Measurements from ENCODE around the gene LCN15. TPM values are rescaled to one million over a fixed set of nuclear protein-coding genes. Genes with fewer than 3 reads are reported as not detected.
A peak's percentile ranks its signal among the peaks of the same experiment; 100 is the strongest.
"Not testable (repeated sequence)": the region's sequence is repeated elsewhere in the genome, so short reads cannot be mapped to it uniquely, and the experiment has no call there.

The LCN15 gene
- total and polyA plus RNA-seq, 2 of the 13 experiments (the other 11 are each of a cell fraction or from before 2014, with no cell fraction given), result 1.3 to 53.7 TPM

GRCh38 chr9:136788644-136789522 lies 24.6 kb upstream of the LCN15 start (continued):
- TF ChIP-seq ZNF609 (CRISPR knock-in tag; IDR thresholded peaks at IDR 0.05; ENCODE audit: borderline replicate concordance) (peak; percentile 84), IKZF4 (CRISPR knock-in tag; IDR thresholded peaks at IDR 0.05; ENCODE audit: borderline replicate concordance, low read depth, not compliant biosample characterization) (peak; percentile 72), ZNF263 (CRISPR knock-in tag; IDR thresholded peaks at IDR 0.05) (peak; percentile 77; the same call in 1 of the 2 replicates), ZNF547 (CRISPR knock-in tag; IDR thresholded peaks at IDR 0.05) (peak; percentile 78), HMG20B (CRISPR knock-in tag; conservative IDR thresholded peaks at IDR 0.05) (peak; percentile 27; the same call in 1 of the 2 replicates), SALL1 (CRISPR knock-in tag; IDR thresholded peaks at IDR 0.05) (peak; percentile 63), RXRB (CRISPR knock-in tag; IDR thresholded peaks at IDR 0.05; ENCODE audit: borderline replicate concordance) (peak; percentile 85), THAP7 (CRISPR knock-in tag; IDR thresholded peaks at IDR 0.05) (peak; percentile 30; the same call in 1 of the 2 replicates), ZHX2 (IDR thresholded peaks at IDR 0.05; ENCODE audit: low read depth) (peak; percentile 34; the same call in 1 of the 2 replicates), AKAP8 (CRISPR knock-in tag; IDR thresholded peaks at IDR 0.05) (peak; percentile 62; the same call in 1 of the 2 replicates), ARNTL (CRISPR knock-in tag; IDR thresholded peaks at IDR 0.05) (peak; percentile 74), MLX (CRISPR knock-in tag; IDR thresholded peaks at IDR 0.05) (peak; percentile 27), MEIS2 (CRISPR knock-in tag; IDR thresholded peaks at IDR 0.05) (0 out of 2 replicates have a peak, but pooled peaks have one; percentile 46), ZNF558 (CRISPR knock-in tag; IDR thresholded peaks at IDR 0.05; ENCODE audit: borderline replicate concordance) (0 out of 2 replicates have a peak, but pooled peaks have one; percentile 20)
- not testable (repeated sequence) for TF ChIP-seq ZHX2 (CRISPR knock-in tag; IDR thresholded peaks at IDR 0.05; ENCODE audit: borderline replicate concordance)
